ENCODE data around the gene PLXDC1.

The PLXDC1 gene

DNA sequence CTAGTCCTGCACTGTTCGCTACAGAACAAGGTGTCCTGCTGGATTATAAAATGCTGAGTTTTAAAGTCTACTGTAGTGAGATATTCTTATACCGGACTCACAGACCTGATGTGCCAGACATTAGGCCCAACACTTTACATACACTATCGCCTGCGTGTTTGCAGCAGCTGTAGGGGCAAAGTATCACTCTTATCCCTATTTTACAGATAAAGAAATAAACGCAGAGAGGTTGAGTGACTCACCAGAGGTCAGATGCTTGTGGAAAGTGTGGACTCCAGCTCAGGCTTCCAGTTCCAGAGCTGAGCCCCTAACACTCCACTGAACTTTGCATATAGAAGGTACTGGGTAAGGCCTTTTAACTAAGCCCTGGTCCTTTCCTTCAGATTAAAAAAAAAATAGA lies 47.4 kb downstream of the PLXDC1 start:
- DNase-seq (ENCODE audit: extremely low spot score, insufficient read length, low read depth) (no peak), FAIRE-seq (no peak)

DNA sequence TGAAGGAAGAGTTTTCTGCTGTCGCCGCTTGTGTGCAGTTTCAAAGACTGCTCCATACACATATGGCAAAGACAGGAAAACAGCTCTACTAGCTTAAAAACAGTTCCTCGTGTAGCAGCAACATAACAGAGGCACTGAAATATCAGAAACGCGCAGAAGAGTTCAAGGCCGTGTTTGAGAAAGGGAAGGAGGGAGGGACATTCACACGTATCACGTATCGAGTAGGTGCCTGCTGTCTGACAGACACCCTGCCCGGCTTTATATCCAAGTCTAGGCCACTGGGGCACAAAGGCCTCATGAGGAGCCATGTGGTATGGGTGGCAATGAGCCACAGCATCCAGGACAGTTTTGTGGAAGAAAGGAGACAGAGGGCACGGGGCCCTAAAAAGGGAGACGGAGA lies 50.3 kb downstream of the PLXDC1 start:
- no peak for DNase-seq (ENCODE audit: extremely low spot score, insufficient read length, low read depth)
- no peak for FAIRE-seq

DNA sequence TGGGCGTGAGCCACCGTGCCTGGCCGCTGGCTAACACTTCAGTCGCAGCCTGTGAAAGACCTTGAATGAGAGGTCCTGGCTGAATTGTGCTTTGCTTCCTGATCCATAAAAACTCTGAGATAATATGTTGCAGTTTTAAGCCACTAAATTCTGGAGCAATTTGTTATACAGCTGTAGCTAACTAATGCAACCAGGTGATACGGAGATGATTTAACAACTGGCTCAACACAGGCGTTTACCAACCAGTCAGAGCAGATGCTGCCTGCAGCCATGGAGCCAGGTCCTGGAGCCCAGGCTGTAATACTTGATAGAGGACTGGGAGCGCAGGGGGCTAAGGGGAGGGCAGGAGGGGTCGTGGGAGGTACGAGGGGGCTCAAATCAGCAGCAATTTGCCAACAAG lies 50.9 kb downstream of the PLXDC1 start:
- FAIRE-seq, result no peak
- DNase-seq (ENCODE audit: extremely low spot score, insufficient read length, low read depth), result no peak

DNA sequence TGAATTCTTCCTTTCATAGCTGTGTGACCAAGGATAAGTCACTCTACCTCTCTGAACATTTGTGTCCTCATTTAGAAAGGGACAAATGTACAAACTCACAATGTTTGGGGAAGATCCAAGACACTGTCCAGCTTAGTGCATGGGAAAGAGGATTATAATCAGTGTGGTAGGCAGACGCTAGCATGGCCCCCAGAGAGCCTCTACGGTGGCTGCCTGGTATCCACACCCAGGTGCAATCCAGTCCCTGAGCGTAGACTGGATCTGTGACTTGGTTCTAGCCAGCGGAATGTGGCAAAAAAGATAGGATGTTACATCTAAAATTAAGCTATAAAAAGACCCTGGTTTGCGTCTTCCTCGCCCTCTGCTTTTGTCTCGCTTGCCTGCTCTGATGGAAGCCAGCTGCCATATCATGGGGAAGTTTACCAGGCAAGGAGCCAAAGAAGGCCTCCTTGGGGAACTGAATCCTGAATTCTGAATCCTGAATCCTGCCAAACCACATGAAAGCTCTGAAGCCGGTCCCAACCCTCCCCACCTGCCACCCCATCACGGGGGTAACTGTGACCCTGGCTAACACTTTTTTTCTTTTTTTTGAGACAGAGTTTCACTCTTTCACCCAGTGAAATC lies 51.7 kb downstream of the PLXDC1 start:
- DNase-seq (ENCODE audit: extremely low spot score, insufficient read length, low read depth), result no peak
- FAIRE-seq, result no peak

DNA sequence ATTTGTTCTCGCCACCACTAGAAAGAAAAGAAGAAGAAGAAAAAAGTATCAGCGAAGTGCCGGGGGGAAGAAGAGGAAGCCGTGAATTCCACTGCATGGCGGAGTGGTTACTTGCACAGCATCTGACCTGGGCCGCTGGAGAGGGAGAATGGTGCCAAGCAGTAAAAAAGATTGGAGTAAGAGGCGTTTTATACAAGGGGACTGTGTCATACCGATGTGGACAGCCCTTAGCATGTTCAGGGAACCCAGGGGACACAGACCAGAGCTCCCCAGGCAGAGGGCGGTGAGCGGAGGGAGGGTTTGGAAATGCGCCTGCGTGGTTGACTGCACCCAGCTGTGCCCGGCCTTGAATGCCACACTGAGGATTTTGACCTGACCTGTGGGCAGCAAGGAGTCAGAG lies 52.8 kb downstream of the PLXDC1 start:
- FAIRE-seq (no peak), DNase-seq (ENCODE audit: extremely low spot score, insufficient read length, low read depth) (no peak)

DNA sequence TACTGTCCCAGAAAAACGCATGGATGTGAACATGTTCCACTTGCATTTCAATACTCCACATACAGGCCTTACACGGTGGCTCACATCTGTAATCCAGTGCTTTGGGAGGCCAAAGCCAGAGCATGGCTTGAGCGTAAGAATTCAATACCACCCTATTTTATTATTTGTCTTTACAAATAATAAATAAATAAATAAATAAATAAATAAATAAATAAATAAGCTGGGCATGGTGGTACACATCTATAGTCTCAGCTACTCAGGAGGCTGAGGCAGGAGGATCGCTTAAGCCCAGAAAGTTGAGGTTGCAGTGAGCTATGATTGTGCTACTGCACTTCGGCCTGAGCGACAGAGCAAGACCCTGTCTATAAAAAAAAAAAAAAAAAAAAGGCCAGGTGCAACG lies 53.9 kb downstream of the PLXDC1 start:
- FAIRE-seq (no peak), DNase-seq (ENCODE audit: extremely low spot score, insufficient read length, low read depth) (no peak)

DNA sequence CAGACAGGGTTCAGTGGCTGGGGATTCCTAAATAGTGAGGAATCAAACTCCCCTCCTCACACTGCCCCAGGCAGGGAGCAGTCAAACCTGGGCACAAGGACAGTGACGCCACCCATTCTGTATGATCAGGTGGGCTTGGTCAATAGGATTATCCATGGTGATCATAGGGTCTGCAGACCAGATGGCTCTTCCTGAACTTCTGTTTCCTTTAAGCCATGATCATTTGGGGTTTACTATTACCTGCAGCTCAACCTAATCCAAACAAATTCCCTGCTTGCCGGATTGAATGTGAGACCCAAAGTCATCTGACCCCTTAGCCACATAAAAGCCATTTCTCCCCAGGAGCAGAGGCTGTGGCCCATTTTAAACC lies 54.3 kb downstream of the PLXDC1 start:
- FAIRE-seq, result no peak
- DNase-seq (ENCODE audit: extremely low spot score, insufficient read length, low read depth), result no peak

DNA sequence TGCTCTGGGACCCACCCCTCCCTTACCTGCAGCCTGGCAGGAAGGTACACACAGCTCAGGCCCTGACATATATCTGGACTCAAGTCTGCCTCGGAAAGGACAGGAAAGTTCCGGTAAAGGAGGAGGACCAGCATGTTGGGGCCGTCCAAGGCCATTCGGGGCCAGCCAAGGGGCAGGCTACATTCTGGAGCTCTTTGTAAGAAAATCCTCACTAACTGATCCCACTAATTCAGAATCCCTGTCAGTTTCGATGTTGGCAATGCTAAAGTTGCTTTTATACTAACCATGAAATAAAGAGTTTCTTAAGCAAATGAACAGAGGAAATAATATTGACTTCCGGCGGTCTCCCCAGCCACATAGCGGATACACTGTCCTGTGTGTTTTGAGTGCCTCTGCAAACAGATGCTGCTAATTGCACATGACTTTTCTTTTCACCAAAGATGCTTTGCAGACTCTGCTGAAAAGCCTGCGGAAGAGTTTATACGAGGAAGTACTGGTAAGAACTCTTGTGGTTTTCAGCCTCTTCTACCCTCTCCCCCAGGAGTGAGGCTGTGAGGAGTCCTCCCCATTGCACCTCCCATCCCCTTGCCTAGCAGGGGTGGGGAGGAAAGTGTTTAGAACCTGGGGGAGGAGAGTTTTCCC lies 54.8 kb downstream of the PLXDC1 start:
- no peak for DNase-seq (ENCODE audit: extremely low spot score, insufficient read length, low read depth)
- FAIRE-seq, result no peak

DNA sequence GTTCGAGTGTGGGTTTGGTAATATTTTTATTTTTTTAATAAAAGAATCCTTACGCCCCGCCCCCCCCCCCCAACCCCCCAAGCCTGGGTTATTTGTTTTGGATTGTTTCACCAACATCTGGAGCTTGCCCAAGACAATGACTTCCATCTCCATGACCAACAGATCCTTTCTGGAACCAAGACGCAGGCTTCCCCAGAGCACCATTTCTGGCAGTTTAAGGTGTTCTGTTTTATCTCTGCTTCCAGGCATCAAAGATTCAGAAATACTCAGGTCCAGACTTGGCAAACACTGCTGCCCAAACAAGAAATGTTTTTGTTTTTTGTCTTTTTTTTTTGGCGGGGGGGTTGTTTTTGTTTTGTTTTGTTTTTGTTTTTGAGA lies 56.1 kb downstream of the PLXDC1 start:
- FAIRE-seq (no peak), DNase-seq (ENCODE audit: extremely low spot score, insufficient read length, low read depth) (no peak)

DNA sequence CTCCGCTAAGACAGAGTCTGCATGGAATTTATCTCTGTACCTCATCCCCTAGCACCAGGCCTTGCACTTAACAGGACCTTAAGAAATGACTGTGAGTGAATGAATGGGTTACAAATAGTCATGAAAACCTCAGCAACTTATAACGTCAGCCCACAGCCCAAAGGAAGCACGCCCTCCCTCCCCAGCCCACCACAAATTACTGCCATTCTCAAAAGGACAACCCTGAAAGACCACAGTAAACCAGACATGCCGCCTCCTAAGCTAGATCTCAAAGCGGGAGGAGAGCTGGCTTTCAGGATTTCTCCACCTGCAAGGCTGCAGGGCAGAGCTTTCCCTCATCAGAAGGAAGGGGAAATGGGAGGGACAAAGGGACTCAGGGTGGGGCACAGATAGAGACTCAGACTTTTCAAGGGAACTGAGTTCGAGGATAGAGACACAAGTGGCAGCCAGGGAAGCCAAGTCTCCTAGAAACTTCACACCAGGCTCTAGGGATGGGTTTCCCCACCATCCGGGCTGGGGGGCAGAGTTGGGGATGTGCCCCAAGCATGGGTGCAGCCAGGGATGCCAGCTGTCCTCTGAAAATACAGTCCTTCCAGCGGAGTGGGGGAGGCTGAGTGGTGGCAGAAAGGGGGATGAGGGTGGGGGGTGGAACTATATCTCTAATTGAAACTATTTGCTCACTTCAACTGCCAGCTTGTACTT lies 56.7 kb downstream of the PLXDC1 start:
- DNase-seq (ENCODE audit: extremely low spot score, insufficient read length, low read depth), result no peak
- FAIRE-seq, result no peak

DNA sequence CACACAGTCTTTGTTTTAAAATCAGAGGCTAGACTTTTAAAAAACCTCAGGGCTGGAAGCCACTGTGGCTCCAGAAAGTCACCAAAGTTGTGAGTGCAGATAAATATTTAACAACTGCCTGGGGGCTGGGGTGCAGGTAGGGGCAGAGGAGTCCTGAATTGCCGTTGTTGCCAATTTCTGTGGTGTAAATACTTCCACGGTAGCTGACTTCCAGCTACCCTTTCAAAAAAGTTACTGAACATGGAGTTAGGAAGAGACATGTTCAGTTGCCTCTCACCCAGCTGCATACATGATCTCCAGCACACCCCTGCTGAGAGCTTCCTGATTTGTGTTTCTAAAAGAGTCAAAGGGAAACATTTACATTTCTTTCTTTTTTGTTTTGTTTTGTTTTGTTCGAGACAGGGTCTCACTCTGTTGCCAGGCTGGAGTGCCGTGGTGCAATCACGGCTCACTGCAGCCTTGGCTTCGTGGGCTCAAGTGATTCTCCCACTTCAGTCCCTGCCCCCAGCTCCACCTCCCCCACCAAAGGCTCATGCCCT lies 58.7 kb downstream of the PLXDC1 start:
- DNase-seq (ENCODE audit: extremely low spot score, insufficient read length, low read depth) (no peak), FAIRE-seq (peak; percentile 24)

DNA sequence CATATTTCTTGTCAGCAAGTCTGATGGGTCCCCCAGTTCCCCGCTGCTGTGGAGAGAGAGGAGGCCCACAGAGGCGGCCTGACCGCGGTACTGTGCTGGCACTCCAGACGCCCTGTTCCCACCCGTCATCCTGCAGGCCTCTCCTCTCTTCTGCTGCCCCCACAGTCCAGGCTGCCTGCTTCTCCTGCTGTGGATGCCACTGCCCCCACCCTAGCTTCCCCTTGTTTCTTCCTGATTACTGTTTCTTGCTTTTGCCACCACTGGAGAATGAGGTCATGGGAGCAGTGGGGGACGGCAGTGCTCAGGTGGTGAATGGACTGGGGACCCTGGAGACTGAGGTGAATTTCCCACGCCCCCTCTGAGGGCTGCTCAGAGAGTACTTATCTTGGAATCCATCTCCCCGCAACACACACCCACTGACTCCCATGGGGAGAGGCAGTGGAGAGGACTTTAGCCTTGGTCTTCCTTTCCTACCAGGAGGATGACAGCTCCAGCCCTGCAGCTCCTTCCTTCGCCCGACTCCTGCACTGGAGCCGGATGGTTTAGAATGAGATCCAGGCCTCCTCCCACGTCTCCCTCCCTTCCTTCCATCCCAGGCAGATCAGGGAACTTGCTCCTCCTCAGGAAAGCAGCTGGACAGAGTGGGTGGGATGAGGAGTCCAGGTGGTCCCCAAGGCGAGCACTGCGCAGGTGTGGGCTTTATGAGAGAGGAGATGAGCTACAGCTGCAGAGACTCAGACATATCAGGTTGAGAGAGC lies 60.4 kb downstream of the PLXDC1 start:
- no peak for FAIRE-seq

DNA sequence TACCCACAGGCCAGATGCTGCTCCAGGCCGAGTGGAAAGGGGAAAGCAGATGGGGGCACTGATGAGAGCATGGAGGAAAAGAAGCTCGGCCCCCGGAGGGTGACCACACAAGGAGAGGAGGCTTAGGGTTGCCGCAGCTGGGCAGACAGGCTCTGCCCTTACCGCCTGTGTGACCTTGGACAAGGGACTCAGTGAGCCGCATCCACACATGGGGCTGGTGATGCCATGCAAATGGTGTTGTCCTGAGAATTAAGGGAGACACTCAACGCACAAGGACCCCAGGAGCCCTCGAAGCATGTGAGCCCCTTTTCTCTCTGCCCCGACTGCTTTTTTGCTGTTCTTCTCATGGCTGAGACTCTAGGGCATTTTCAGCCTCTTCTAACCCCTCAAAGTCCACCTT lies 61.0 kb downstream of the PLXDC1 start:
- FAIRE-seq, result no peak

More for the DNA sequence above, 60.4 kb downstream of the PLXDC1 start:
- no peak for DNase-seq (ENCODE audit: extremely low spot score, insufficient read length, low read depth)

DNA sequence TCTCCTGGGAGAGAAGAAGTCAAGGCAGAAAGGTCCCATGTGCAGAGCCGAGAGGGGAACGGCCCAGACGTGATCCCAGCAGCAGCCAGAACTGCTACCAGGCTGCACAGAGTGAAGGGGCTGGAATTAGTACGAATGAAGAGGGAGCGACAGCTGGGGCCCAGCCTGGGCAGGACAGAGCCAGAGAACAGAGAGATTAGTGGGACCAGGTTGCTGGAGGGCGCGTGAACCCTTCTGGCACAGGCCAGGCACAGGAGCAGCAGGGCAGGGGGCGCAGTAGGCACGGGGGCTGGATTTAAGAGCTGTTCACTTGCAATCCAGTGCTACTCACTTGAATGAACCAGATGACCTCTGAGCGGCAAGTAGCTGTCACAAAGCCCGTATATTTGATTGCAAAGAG lies 66.9 kb downstream of the PLXDC1 start:
- no peak for DNase-seq (ENCODE audit: extremely low spot score, insufficient read length, low read depth)
- no peak for FAIRE-seq

More for the DNA sequence above, 61.0 kb downstream of the PLXDC1 start:
- no peak for DNase-seq (ENCODE audit: extremely low spot score, insufficient read length, low read depth)

DNA sequence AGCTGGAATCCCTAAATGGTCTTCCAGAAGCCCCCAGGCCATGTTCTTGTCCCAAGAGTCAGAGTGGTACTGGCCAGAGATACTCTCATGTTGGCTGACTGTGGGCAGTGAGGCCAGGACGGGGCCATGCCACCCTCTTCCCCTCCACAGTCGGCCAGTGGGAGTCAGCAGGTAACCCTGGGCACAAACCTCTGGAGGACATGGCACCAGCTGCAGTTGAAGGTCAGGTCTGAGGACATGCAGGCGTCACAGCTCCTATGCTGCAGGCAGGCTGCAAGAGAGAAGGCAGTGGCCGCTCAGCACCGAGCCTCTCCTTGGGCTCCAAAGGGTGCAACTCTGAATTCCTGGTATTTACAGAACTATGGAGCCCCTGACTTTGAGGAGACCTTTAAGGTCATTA lies 68.2 kb downstream of the PLXDC1 start:
- no peak for DNase-seq (ENCODE audit: extremely low spot score, insufficient read length, low read depth)
- FAIRE-seq, result no peak

DNA sequence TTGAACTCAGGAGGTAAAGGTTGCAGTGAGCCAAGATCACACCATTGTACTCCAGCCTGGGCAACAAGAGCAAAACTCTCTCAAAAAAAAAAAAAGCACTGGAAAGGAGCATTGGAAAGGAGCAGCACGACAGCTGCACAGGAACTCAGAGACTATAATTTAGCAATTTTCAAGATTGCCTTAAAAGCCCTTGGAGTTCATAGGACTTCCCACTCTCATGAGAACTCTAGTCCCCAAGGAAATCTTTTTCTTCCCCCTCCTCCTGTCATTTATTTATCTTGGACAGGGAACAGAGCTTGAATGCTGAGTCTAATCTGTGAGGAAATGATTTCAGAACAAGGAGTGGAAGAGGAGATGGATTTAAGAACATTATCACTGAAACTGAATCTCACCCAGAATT lies 69.0 kb downstream of the PLXDC1 start:
- no peak for FAIRE-seq
- DNase-seq (ENCODE audit: extremely low spot score, insufficient read length, low read depth), result no peak

DNA sequence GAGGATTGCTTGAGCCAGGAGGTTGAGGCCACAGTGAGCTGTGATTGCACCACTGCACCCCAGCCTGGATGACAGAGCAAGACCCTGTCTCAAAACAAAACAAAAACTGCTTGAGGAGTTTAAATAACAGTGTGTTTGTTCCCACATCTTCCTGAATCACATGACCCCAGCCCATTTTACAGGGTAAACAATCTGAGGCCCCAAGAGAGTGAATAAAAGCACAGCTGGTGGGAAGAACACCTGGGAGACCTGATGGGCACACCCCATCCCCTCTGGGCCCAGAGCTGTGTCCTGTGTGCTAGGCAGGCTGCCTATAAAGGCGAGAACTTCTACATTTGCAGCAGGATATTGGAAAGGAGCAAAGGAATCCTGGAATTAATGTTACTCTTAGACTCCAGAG lies 69.6 kb downstream of the PLXDC1 start:
- DNase-seq (ENCODE audit: extremely low spot score, insufficient read length, low read depth) (no peak), FAIRE-seq (no peak)

DNA sequence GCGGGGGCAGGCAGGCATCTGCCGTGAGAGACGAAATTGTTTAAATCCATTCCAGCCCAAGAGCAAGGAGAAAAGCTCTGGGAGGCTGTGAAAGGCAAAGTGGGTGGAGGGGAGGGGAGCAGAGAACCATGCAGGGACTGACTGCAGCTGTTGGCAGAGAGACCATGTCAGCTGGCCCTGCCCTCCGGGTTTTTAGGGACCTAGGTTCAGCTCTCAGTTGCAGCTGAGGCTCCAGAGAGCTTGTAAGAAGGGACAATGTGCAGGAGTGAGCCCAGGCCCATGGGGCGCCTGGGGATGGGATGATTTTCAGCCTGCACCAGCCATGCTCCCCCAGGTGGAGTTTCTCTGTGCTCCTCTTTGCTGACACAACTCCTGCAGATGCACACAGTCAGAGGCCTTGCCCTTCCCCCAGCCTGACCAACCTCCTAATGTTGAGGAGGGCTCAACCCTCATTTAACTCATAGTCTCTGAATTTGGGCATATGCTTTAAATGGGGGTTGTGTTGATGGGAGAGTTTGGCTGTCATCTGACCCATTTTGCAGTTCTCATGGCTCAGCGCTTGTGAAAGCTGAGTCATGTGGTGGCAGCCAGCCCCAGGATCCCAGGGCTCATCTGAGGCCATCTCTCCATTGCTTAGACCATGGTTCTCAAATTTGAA lies 70.9 kb downstream of the PLXDC1 start:
- no peak for DNase-seq (ENCODE audit: extremely low spot score, insufficient read length, low read depth)

DNA sequence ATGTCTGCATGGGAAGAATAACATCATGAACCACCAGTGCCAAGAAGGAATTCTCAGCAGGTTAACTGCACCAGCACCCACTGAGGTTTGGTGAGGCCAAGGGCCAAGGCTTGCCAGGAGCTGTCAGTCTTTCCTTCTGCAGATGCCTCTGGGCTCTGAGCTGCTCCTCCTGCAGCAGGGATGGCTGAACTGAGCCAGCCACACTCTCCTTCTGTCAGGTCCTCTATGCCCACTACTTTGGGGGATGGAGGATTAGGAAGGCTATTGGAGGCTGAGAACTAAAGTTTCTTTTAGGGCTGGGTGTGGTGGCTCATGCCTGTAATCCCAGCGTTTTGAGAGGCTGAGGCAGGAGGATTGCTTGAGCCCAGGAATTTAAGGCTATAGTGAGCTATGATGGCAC lies 71.6 kb downstream of the PLXDC1 start:
- DNase-seq (ENCODE audit: extremely low spot score, insufficient read length, low read depth) (no peak), FAIRE-seq (no peak)

More for the DNA sequence above, 70.9 kb downstream of the PLXDC1 start:
- FAIRE-seq, result no peak

DNA sequence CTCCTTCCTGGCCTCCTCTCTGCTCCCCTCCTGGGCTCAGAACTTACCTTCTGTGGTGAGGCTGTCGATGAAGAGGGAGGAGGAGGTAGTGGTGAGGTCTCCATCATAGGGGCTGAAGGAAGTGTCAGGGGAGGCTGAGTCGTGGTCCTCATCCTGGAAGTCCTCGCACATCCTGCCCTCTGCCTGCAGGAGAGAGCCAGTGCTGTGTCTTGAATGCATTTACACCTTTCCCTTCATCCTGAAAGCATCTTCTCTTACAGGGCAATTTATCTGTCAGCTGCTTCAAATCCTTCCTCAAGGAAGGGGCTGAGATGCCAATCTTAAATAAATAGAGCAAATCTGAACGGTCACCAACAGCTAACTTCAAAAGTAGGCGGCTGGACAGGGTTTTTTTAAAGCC lies 73.6 kb downstream of the PLXDC1 start:
- DNase-seq (ENCODE audit: extremely low spot score, insufficient read length, low read depth) (no peak), FAIRE-seq (no peak)

Data from GM18507 (cell line).